DLD1 (cell line): Measurements from ENCODE around the gene WRAP73.

Experiments used
- in situ Hi-C: cut with HindIII; loops from 2 replicates; pipeline ENCODE4 v1.10.0; 2017; ENCODE audit warnings: low sequenced_read_pairs

Gene WRAP73

DNA sequence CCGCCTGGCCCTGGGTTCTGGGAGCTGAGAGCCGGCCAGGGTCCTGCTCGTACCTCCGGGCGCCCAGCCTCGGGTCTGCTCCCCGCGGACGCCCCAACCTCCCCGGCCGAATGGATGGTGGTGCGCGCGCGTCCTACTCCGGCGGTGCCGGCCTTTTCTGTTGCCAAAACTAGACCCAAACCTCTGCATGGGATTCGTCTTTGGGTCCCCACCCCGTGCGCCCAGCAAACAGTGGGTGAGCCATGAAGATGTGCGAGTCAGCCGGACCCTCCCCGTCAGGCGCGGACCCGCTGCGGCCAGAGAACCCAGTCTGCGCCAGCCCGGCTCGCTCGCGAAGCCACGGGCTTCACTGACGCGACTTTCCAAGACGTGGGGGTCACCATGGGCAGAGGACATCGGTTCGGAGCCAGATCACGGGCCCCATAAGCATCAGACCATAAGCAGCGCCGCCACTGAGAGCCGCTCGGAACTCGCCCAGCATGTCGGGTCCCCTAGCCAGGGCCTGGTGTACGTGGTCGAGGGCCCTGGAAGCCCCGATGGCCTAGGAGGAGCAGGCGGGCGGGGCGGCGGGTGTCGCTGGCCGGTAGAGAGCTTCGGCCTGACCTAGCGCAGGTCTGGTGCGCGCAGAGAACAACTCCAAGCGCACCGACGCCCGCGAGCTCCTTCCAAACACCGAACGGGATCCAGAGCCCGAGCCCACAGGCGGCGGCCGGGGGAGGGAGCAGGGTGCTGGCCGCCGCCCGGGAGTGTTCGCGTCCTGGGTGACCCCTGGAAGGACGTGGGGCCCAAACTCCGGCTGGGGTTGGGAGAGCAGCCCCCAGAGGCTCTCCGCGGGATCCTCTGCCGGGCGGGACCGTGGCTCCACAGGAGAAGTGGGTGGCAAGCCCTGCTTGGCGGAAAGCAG lies 1.4 kb upstream of the WRAP73 start:
- in situ Hi-C loops = no loop called here

DNA sequence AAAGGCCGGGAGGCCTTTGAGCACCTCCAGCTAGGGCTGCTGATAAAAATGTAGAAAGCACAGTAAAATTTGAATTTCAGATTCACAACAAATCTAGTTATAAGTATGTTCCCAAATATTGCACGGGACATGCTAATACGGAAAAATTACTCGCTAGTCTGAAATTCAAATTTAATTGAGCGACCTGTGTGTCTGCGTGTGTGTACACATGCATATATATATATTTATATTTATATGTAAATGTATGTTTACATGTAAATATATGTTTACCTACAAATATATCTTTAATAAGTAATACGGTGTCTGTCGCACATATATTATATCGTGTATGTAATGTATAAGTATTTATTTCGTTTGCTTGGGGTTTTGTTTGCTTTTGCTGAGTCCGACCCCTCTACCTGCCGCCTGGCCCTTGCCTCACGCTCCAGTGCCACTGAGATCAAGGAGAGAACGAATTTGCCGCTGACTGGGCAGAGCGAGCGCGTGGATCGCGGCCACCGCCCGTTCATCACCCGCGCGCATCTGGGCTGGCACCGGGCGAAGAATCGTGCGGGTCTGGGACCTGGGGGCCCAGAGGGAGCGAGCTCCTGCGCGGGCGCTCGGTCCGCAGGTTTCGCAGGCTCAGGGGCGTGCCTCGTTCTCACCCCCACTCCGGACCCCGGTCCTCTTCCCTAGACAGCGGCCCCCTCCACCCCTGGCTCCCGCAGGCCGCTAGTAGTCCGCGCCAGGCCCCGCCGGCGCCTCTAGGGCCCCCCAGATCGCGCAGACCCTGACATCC lies 534 bp upstream of the WRAP73 start:
- in situ Hi-C loops = no loop called here

GRCh38 chr1:3646596-3646995 lies 3.3 kb downstream of the WRAP73 start:
- in situ Hi-C loops = loop anchor here (25.0 kb wide), 1 partner anchor 116 kb away; the partner anchor contains the start of genes CCDC27 and SMIM1

GRCh38 chr1:3645666-3646355 lies 4.1 kb downstream of the WRAP73 start:
- in situ Hi-C loops = loop anchor here (25.0 kb wide), 1 partner anchor 116 kb away; the partner anchor contains the start of genes CCDC27 and SMIM1

DNA sequence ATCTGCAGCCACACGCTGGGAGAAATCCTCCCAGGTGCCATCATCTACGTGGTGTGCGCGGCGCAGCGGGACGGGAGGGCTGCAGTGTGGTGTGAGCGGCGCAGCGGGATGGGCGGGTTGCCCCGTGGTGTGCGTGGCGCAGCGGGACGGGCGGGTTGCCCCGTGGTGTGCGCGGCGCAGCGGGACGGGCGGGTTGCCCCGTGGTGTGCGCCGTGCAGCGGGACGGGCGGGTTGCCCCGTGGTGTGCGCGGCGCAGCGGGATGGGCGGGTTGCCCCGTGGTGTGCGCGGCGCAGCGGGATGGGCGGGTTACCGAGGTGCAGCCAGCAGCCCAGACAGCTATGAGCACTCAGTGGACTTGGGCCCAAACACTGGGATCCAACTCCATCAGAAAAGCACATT lies 4.7 kb downstream of the WRAP73 start:
- in situ Hi-C loops = loop anchor here (25.0 kb wide), 1 partner anchor 117 kb away; the partner anchor contains the start of genes CCDC27 and SMIM1

DNA sequence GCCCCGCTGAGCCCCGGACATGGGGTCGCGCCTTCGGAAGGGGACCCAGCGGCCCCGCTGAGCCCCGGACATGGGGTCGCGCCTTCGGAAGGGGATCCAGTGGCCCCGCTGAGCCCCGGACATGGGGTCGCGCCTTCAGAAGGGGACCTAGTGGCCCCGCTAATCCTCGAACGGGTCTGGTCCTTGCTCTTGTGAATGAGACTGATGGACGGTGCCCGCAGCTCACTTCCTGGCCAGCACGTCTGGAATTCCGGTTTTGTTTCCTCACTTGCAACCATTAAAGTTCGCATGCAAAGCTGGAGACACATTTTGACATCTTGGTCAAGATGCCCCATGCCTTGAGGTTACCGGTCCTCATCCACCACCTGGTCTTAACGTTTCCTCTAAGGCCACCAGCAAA lies 5.6 kb downstream of the WRAP73 start:
- in situ Hi-C loops = loop anchor here (25.0 kb wide), 1 partner anchor 118 kb away; the partner anchor contains the start of genes CCDC27 and SMIM1

GRCh38 chr1:3642919-3643675 lies 6.8 kb downstream of the WRAP73 start:
- in situ Hi-C loops = loop anchor here (25.0 kb wide), 1 partner anchor 119 kb away; the partner anchor contains the start of genes CCDC27 and SMIM1

GRCh38 chr1:3641816-3642215 lies 8.1 kb downstream of the WRAP73 start:
- in situ Hi-C loops = loop anchor here (25.0 kb wide), 1 partner anchor 120 kb away; the partner anchor contains the start of genes CCDC27 and SMIM1

- in situ Hi-C loops = loop anchor here (25.0 kb wide), 1 partner anchor 121 kb away; the partner anchor contains the start of genes CCDC27 and SMIM1
Measured at GRCh38 chr1:3641046-3641760, 8.7 kb downstream of the WRAP73 start.

DNA sequence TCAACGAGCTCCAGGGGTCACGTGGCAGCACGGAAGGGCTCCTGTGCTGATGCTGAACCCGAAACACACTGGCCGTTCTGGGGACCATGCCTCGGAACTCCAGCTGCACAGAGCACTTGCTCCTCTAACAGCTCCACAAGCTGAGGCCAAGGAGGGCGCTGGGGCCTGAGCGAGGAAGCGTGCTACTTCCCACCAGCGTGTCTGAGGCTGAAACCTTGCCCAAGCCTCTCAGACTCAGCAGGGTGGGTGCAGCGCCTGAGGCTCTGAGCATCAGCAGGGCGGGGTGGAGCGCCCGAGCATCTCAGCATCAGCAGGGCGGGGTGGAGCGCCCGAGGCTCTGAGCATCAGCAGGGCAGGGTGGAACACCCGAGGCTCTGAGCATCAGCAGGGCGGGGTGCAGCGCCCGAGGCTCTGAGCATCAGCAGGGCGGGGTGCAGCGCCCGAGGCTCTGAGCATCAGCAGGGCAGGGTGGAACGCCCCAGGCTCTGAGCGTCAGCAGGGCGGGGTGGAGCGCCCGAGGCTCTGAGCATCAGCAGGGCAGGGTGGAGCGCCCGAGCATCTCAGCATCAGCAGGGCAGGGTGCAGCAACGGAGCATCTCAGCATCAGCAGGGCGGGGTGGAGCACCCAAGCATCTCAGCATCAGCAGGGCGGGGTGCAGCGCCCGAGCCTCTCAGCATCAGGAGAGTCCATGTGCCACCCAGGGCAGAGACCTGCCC lies 9.6 kb downstream of the WRAP73 start:
- in situ Hi-C loops = loop anchor here (25.0 kb wide), 1 partner anchor 122 kb away; the partner anchor contains the start of genes CCDC27 and SMIM1

GRCh38 chr1:3639397-3639911 lies 10.4 kb downstream of the WRAP73 start:
- in situ Hi-C loops = loop anchor here (25.0 kb wide), 1 partner anchor 123 kb away; the partner anchor contains the start of genes CCDC27 and SMIM1

DNA sequence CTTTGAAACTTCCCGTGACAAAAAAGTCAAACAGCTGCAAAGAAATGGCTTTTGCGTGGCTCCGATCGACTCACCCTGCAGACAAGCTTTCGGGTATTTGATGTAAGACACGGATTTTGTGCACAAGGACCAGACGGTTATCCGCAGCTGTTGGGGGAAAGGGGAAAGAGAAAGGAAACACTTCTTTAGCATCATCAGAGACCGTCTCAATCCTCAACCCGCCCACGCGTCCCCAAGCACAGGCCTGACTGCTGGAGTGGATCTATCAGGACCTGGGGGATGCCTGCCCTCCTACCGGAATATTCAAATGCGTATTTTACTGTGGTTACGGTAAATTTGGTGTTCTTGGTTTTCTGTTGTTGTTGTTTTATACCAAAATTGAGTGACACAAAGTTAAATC lies 11.2 kb downstream of the WRAP73 start:
- in situ Hi-C loops = loop anchor here (25.0 kb wide), 1 partner anchor 124 kb away; the partner anchor contains the start of genes CCDC27 and SMIM1

GRCh38 chr1:3638027-3638426 lies 11.9 kb downstream of the WRAP73 start:
- in situ Hi-C loops = loop anchor here (25.0 kb wide), 1 partner anchor 124 kb away; the partner anchor contains the start of genes CCDC27 and SMIM1

DNA sequence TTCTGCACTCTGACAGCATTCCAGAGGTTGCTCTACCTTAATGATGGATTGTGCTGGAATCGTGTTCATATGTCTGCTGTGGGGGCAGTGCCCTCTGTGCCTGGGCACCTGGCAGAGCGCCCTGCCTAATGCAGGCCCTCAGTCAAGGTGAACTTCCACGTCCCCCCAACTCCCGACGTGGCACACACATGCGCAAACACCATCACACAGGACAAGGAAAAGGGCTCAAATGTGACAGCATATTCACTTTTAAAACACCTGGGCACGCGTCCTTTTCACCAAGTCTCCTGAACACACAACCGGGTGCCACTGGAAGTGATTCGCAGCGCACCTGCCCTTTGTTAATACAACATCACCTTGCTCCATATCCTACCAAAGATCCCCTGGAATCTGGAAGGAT lies 13.4 kb downstream of the WRAP73 start:
- in situ Hi-C loops = loop anchor here (25.0 kb wide), 1 partner anchor 126 kb away; the partner anchor contains the start of genes CCDC27 and SMIM1

DNA sequence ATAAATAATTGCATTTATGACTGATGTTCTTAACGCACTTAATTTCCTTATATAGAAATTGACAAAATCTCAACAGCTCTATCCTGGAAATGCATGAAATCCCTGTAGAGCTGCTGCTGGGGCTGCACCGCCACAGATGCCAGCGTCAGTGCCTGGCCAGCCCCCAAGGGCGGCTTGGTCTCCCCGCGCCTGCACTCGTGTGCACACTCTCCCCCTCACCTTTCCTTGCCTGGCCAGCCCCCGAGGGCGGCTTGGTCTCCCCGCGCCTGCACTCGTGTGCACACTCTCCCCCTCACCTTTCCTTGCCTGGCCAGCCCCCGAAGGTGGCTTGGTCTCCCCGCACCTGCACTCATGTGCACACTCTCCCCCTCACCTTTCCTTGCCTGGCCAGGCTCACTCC lies 13.8 kb downstream of the WRAP73 start:
- in situ Hi-C loops = loop anchor here (25.0 kb wide), 1 partner anchor 126 kb away; the partner anchor contains the start of genes CCDC27 and SMIM1

GRCh38 chr1:3634059-3634800 lies 15.7 kb downstream of the WRAP73 start:
- in situ Hi-C loops = loop anchor here (25.0 kb wide), 1 partner anchor 128 kb away; the partner anchor contains the start of genes CCDC27 and SMIM1
